HepG2 (cell line): ENCODE measurements around the gene OVCH2.

Source experiments
- GABPB1 ChIP-seq: IDR thresholded peaks from 2 replicates; pipeline ENCODE4 v1.6.1; 2016; ENCODE audit warnings: mild to moderate bottlenecking, missing genetic modification reagents, moderate library complexity, missing compliant biosample characterization
- HIVEP1 ChIP-seq: sonication (generic); formaldehyde crosslinking; IDR thresholded peaks from 2 replicates; pipeline ENCODE4 v1.4.0; 2020; ENCODE audit warnings: mild to moderate bottlenecking, missing genetic modification reagents
- POLR2A ChIP-seq, 2 experiments: IDR thresholded peaks; 2 replicates each; pipeline ENCODE4 v1.6.1; 2011; ENCODE audit warnings: low read depth in 2 of 2, low read length in 2 of 2, mild to moderate bottlenecking in 1 of 2, moderate library complexity in 1 of 2; ENCODE audit not compliant: insufficient read depth in 1 of 2
- ZBTB4 ChIP-seq: sonication (generic); formaldehyde crosslinking; IDR thresholded peaks from 2 replicates; pipeline ENCODE4 v1.4.0; 2020; ENCODE audit warnings: missing genetic modification reagents, mild to moderate bottlenecking, borderline replicate concordance
- ZNF224 ChIP-seq: sonication (generic); formaldehyde crosslinking; IDR thresholded peaks from 2 replicates; pipeline ENCODE4 v1.5.0; 2020; ENCODE audit warnings: mild to moderate bottlenecking, missing genetic modification reagents
- ZNF562 ChIP-seq: sonication (generic); formaldehyde crosslinking; IDR thresholded peaks from 2 replicates; pipeline ENCODE4 v1.8.0; 2022; ENCODE audit warnings: missing genetic modification reagents, borderline replicate concordance
- ZNF644 ChIP-seq: IDR thresholded peaks from 2 replicates; pipeline ENCODE4 v1.6.1; 2016; ENCODE audit warnings: low read depth
- ZNF770 ChIP-seq: sonication (generic); formaldehyde crosslinking; IDR thresholded peaks from 2 replicates; pipeline ENCODE4 v1.5.0; 2020; ENCODE audit warnings: mild to moderate bottlenecking, missing genetic modification reagents
- TF ChIP-seq, protein P1 (sequence below): IDR thresholded peaks from 2 replicates; pipeline ENCODE4 v1.4.0; 2020; ENCODE audit warnings: mild to moderate bottlenecking, missing genetic modification reagents
- TF ChIP-seq, protein P2 (sequence below): sonication (generic); formaldehyde crosslinking; IDR thresholded peaks from 2 replicates; pipeline ENCODE4 v1.4.0; 2020; ENCODE audit warnings: missing genetic modification reagents

DNA sequence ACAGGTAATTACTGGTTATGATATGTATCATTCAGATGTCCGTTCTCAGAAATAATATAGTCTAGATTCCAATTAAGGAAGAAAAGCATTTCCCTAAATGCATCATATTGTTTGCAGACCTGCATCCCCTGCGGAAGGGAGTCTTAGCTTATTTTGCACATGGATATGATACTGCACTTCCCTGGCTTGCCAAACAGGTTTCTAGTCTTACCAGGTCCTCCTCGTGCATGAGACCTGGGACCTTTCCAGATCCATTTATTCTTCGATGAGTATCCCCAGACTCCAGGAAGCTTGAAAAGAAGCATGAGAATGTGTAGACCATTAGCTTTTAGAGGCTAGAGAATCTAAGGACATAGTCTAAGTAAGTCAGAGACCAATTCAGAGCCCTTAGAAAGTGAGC lies 63.5 kb downstream of the OVCH2 start:
- TF ChIP-seq POLR2A (IDR thresholded peaks at IDR 0.05; ENCODE audit: insufficient read depth in 1 of 2, low read depth in 2 of 2, low read length in 2 of 2) (no peak), HIVEP1 (CRISPR knock-in tag) (no peak), ZNF562 (CRISPR knock-in tag) (no peak), ZBTB4 (CRISPR knock-in tag) (no peak), ZNF644 (no peak), ZNF224 (CRISPR knock-in tag) (no peak), GABPB1 (CRISPR knock-in tag) (no peak), ZNF770 (CRISPR knock-in tag) (no peak)
- TF ChIP-seq, protein P1, sequence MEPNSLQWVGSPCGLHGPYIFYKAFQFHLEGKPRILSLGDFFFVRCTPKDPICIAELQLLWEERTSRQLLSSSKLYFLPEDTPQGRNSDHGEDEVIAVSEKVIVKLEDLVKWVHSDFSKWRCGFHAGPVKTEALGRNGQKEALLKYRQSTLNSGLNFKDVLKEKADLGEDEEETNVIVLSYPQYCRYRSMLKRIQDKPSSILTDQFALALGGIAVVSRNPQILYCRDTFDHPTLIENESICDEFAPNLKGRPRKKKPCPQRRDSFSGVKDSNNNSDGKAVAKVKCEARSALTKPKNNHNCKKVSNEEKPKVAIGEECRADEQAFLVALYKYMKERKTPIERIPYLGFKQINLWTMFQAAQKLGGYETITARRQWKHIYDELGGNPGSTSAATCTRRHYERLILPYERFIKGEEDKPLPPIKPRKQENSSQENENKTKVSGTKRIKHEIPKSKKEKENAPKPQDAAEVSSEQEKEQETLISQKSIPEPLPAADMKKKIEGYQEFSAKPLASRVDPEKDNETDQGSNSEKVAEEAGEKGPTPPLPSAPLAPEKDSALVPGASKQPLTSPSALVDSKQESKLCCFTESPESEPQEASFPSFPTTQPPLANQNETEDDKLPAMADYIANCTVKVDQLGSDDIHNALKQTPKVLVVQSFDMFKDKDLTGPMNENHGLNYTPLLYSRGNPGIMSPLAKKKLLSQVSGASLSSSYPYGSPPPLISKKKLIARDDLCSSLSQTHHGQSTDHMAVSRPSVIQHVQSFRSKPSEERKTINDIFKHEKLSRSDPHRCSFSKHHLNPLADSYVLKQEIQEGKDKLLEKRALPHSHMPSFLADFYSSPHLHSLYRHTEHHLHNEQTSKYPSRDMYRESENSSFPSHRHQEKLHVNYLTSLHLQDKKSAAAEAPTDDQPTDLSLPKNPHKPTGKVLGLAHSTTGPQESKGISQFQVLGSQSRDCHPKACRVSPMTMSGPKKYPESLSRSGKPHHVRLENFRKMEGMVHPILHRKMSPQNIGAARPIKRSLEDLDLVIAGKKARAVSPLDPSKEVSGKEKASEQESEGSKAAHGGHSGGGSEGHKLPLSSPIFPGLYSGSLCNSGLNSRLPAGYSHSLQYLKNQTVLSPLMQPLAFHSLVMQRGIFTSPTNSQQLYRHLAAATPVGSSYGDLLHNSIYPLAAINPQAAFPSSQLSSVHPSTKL (CRISPR knock-in tag), result no peak
- TF ChIP-seq, protein P2, sequence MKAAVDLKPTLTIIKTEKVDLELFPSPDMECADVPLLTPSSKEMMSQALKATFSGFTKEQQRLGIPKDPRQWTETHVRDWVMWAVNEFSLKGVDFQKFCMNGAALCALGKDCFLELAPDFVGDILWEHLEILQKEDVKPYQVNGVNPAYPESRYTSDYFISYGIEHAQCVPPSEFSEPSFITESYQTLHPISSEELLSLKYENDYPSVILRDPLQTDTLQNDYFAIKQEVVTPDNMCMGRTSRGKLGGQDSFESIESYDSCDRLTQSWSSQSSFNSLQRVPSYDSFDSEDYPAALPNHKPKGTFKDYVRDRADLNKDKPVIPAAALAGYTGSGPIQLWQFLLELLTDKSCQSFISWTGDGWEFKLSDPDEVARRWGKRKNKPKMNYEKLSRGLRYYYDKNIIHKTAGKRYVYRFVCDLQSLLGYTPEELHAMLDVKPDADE, result no peak
